Fibroblast of gingiva (primary cell): Measurements from ENCODE around the gene ASPHD2.

Experiments
- DNase-seq: peaks from one replicate; pipeline ENCODE4 v3.0.0-alpha.2; 2011; ENCODE audit warnings: low read depth

ASPHD2 gene

GRCh38 chr22:26446808-26447515 is 17.9 kb downstream of the ASPHD2 start:
- DNase-seq = no peak

- no peak for DNase-seq
These were observed 18.7 kb downstream of the ASPHD2 start for GRCh38 chr22:26447584-26448329.

- DNase-seq = no peak
These were observed 19.3 kb downstream of the ASPHD2 start for GRCh38 chr22:26448334-26448733.

GRCh38 chr22:26448941-26449340 is 19.9 kb downstream of the ASPHD2 start:
- no peak for DNase-seq

GRCh38 chr22:26450453-26451185 is 21.6 kb downstream of the ASPHD2 start:
- no peak for DNase-seq

- no peak for DNase-seq
These were observed 23.4 kb downstream of the ASPHD2 start for GRCh38 chr22:26452236-26453016.

- DNase-seq = no peak
These were observed 24.2 kb downstream of the ASPHD2 start for GRCh38 chr22:26453216-26453615.

GRCh38 chr22:26453812-26454500 is 24.9 kb downstream of the ASPHD2 start:
- no peak for DNase-seq

GRCh38 chr22:26457661-26458272 is 28.7 kb downstream of the ASPHD2 start:
- DNase-seq = no peak

GRCh38 chr22:26460202-26460601 is 31.1 kb downstream of the ASPHD2 start:
- no peak for DNase-seq

- peak; percentile 18 for DNase-seq
These were observed 32.2 kb downstream of the ASPHD2 start for GRCh38 chr22:26461188-26461810.

GRCh38 chr22:26462051-26462450 is 33.0 kb downstream of the ASPHD2 start:
- DNase-seq = no peak

- DNase-seq = no peak
These were observed 33.6 kb downstream of the ASPHD2 start for GRCh38 chr22:26462641-26463040.

- no peak for DNase-seq
These were observed 34.1 kb downstream of the ASPHD2 start for GRCh38 chr22:26463101-26463661.

GRCh38 chr22:26463688-26464087 is 34.6 kb downstream of the ASPHD2 start:
- DNase-seq = no peak

GRCh38 chr22:26464312-26464711 is 35.3 kb downstream of the ASPHD2 start:
- DNase-seq = peak; percentile 90

- peak; percentile 93 for DNase-seq
These were observed 37.1 kb downstream of the ASPHD2 start for GRCh38 chr22:26466196-26466595.

GRCh38 chr22:26470807-26471206 is 41.7 kb downstream of the ASPHD2 start:
- DNase-seq = no peak

- no peak for DNase-seq
These were observed 42.5 kb downstream of the ASPHD2 start for GRCh38 chr22:26471522-26471921.

GRCh38 chr22:26474682-26475081 is 45.6 kb downstream of the ASPHD2 start:
- DNase-seq = no peak
